MM.1S (cell line): ENCODE data around the gene NDUFB2.

Experiments
- DNase-seq: peaks from one replicate; pipeline ENCODE4 v3.0.0-alpha.2; 2015
- H2AFZ ChIP-seq: fragments of 300-600 bp; sonication (generic); 2 replicates; pipeline ENCODE4 v1.6.0; 2016; ENCODE audit warnings: antibody characterized with exemption, low read length
- H3F3A ChIP-seq: fragments of 300-600 bp; sonication (generic); 2 replicates; pipeline ENCODE4 v1.6.1; 2016; ENCODE audit warnings: mild to moderate bottlenecking, antibody characterized with exemption, low read length, moderate library complexity, mixed read lengths; ENCODE audit not compliant: insufficient read depth
- H3K27ac ChIP-seq: fragments of 300-600 bp; sonication (generic); 2 replicates; pipeline ENCODE4 v1.5.1; 2016; ENCODE audit warnings: mild to moderate bottlenecking, low read length
- H3K27me3 ChIP-seq: fragments of 300-600 bp; sonication (generic); replicated peaks from 2 replicates; pipeline ENCODE4 v1.6.0; 2016; ENCODE audit warnings: low read length; ENCODE audit not compliant: insufficient read depth
- H3K36me3 ChIP-seq: fragments of 300-600 bp; sonication (generic); replicated peaks from 2 replicates; pipeline ENCODE4 v1.6.1; 2016; ENCODE audit warnings: mild to moderate bottlenecking, low read length, mixed read lengths; ENCODE audit not compliant: insufficient read depth
- H3K4me1 ChIP-seq: fragments of 300-600 bp; sonication (generic); 2 replicates; pipeline ENCODE4 v1.6.1; 2016; ENCODE audit warnings: low read length, mixed read lengths
- H3K4me2 ChIP-seq: fragments of 300-600 bp; sonication (generic); 2 replicates; pipeline ENCODE4 v1.6.0; 2016; ENCODE audit warnings: low read depth, low read length
- H3K4me3 ChIP-seq: fragments of 300-600 bp; sonication (generic); 2 replicates; pipeline ENCODE4 v1.5.1; 2016; ENCODE audit warnings: low read length, mixed read lengths
- H3K79me2 ChIP-seq: fragments of 300-600 bp; sonication (generic); 2 replicates; pipeline ENCODE4 v1.6.1; 2016; ENCODE audit warnings: mixed run types, low read length, mixed read lengths
- H3K9ac ChIP-seq: fragments of 300-600 bp; sonication (generic); 2 replicates; pipeline ENCODE4 v1.6.1; 2016; ENCODE audit warnings: low read length, mixed read lengths
- H3K9me2 ChIP-seq: fragments of 300-600 bp; sonication (generic); replicated peaks from 2 replicates; pipeline ENCODE4 v1.6.1; 2016; ENCODE audit warnings: mild to moderate bottlenecking, low read length, mixed read lengths; ENCODE audit not compliant: insufficient read depth
- H3K9me3 ChIP-seq: fragments of 300-600 bp; sonication (generic); replicated peaks from 2 replicates; pipeline ENCODE4 v1.6.1; 2016; ENCODE audit warnings: mild to moderate bottlenecking, low read length, mixed read lengths; ENCODE audit not compliant: insufficient read depth
- H4K20me1 ChIP-seq: fragments of 300-600 bp; sonication (generic); 2 replicates; pipeline ENCODE4 v1.6.1; 2016; ENCODE audit warnings: mild to moderate bottlenecking, low read length, moderate library complexity, mixed read lengths; ENCODE audit not compliant: insufficient read depth
- EZH2 ChIP-seq: fragments of 300-600 bp; sonication (generic); optimal IDR thresholded peaks from 2 replicates; pipeline ENCODE3; 2017; ENCODE audit warnings: low read depth, mild to moderate bottlenecking, antibody characterized with exemption, low read length, mixed read lengths
- EZH2phosphoT487 ChIP-seq: fragments of 300-600 bp; sonication (generic); IDR thresholded peaks from 2 replicates; pipeline ENCODE4 v1.6.1; 2018; ENCODE audit warnings: antibody characterized with exemption, low read length
- TF ChIP-seq, protein P1 (sequence below): fragments of 300-600 bp; sonication (generic); IDR thresholded peaks from 2 replicates; pipeline ENCODE4 v1.5.1; 2016; ENCODE audit warnings: antibody characterized with exemption, low read length, mixed read lengths

The NDUFB2 gene

DNA sequence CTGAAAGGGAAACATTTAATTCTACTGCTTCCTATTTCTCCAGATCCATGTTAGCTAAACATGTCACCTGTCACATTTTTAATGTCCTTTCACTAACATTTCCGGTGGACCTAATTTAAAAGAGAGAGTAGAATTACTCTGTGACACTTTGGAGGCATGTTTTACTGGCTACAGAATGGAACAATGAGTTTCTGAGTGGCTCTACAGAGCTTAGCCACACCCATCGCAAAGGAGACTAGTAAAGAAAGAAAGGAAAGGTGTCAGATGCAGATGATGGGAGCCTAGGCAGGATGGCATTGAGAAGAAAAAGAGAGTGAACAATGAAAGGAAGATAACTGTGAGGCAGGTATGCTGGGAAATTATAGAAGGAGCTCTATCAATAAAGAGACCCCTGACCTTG, 35.9 kb downstream of the NDUFB2 start:
- Histone ChIP-seq H3K36me3 (no peaks in the 10 kb centered on the region; the same call in 1 of the 2 replicates), H3K4me1 (peaks cover 6% of the 10 kb centered on the region; the same call in 1 of the 2 replicates), H3K4me3 (no peak overlapping the region), H3K27me3 (no peaks in the 10 kb centered on the region), H3K4me2 (no peak overlapping the region), H4K20me1 (no peaks in the 10 kb centered on the region), H3K9me3 (no peaks in the 10 kb centered on the region), H3K79me2 (no peaks in the 10 kb centered on the region), H3K9me2 (no peaks in the 10 kb centered on the region), H3K9ac (no peak overlapping the region), H3F3A (no peaks in the 10 kb centered on the region), H2AFZ (no peak overlapping the region), H3K27ac (no peak overlapping the region)
- DNase-seq, result no peak
- TF ChIP-seq EZH2 (no peak), EZH2phosphoT487 (no peak)
- TF ChIP-seq, protein P1, sequence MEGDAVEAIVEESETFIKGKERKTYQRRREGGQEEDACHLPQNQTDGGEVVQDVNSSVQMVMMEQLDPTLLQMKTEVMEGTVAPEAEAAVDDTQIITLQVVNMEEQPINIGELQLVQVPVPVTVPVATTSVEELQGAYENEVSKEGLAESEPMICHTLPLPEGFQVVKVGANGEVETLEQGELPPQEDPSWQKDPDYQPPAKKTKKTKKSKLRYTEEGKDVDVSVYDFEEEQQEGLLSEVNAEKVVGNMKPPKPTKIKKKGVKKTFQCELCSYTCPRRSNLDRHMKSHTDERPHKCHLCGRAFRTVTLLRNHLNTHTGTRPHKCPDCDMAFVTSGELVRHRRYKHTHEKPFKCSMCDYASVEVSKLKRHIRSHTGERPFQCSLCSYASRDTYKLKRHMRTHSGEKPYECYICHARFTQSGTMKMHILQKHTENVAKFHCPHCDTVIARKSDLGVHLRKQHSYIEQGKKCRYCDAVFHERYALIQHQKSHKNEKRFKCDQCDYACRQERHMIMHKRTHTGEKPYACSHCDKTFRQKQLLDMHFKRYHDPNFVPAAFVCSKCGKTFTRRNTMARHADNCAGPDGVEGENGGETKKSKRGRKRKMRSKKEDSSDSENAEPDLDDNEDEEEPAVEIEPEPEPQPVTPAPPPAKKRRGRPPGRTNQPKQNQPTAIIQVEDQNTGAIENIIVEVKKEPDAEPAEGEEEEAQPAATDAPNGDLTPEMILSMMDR, result no peak

DNA sequence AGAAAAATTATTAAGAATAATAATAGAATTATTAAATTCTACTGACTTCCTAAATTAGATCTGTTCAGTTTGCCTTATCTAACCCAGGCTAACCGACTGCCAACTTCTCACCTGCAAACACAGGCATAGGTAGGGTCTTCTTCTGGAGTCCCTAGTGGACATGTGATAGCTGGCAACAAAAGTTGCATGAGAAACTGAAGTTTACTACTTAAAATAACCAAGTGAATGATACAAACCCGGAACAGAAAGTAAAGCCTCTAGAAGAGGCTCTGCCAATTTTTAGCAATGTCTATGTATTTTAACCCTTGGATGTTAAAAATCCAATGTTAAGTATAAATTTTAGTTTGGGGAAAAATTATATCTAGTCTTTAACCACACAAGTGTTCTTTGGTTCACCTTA, 37.6 kb downstream of the NDUFB2 start:
- no peaks in the 10 kb centered on the region for H3K27me3 ChIP-seq

DNA sequence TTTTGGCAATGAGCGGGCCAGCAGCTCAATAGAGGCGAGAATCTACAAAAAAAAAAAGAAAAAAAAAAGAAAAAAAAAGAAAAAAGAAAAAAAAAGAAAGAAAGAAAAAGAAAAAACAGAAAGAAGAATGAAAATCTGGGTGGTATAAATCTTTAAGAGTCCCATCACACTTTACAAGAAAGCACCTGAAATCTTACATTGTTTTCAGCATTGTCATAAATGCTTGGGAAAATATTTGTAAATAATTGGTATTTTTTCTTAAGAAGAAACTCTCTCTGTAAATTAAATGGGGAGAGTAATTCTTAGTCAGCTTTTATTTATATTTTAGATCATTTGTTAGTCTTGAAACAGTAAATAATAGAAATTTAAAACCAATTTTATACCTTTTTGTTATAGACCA, 38.2 kb downstream of the NDUFB2 start:
- no peaks in the 10 kb centered on the region; the same call in 1 of the 2 replicates for H3K36me3 ChIP-seq
- no peak overlapping the region for H2AFZ ChIP-seq
- H3K4me2 ChIP-seq, result 0 out of 2 replicates have a peak overlapping the region, but pooled peaks have one; percentile 15
- H3K79me2 ChIP-seq, result no peaks in the 10 kb centered on the region
- H4K20me1 ChIP-seq, result no peaks in the 10 kb centered on the region
- H3K4me1 ChIP-seq, result peaks cover 6% of the 10 kb centered on the region; the same call in 1 of the 2 replicates
- no peak overlapping the region for H3K4me3 ChIP-seq
- H3K27ac ChIP-seq, result no peak overlapping the region
- no peaks in the 10 kb centered on the region for H3K27me3 ChIP-seq
- no peaks in the 10 kb centered on the region for H3F3A ChIP-seq
- no peaks in the 10 kb centered on the region for H3K9me3 ChIP-seq
- no peak overlapping the region for H3K9ac ChIP-seq
- TF ChIP-seq, protein P1, result no peak
- no peak for TF ChIP-seq EZH2
- TF ChIP-seq EZH2phosphoT487, result no peak
- no peak for DNase-seq
- H3K9me2 ChIP-seq, result no peaks in the 10 kb centered on the region

More for the DNA sequence above, 37.6 kb downstream of the NDUFB2 start:
- Histone ChIP-seq H3K4me2 (peak overlapping the region; percentile 15; the same call in 1 of the 2 replicates), H3K4me1 (peaks cover 6% of the 10 kb centered on the region; the same call in 1 of the 2 replicates), H2AFZ (no peak overlapping the region), H3K9me3 (no peaks in the 10 kb centered on the region), H3K9me2 (no peaks in the 10 kb centered on the region), H3K36me3 (no peaks in the 10 kb centered on the region; the same call in 1 of the 2 replicates), H3K79me2 (no peaks in the 10 kb centered on the region), H4K20me1 (no peaks in the 10 kb centered on the region), H3K9ac (no peak overlapping the region), H3K4me3 (no peak overlapping the region), H3K27ac (no peak overlapping the region), H3F3A (no peaks in the 10 kb centered on the region)
- TF ChIP-seq, protein P1, result peak; percentile 24; the same call in 1 of the 2 replicates
- TF ChIP-seq EZH2phosphoT487 (no peak), EZH2 (no peak)
- peak; percentile 46 for DNase-seq
